ENCODE data around the gene C6orf15. TPM values are rescaled to one million over a fixed set of nuclear protein-coding genes. Genes with fewer than 3 reads are reported as not detected.
A peak's percentile ranks its signal among the peaks of the same experiment; 100 is the strongest.

The C6orf15 gene
- total RNA-seq, 1 donor from 2014 or later = not detected

GRCh38 chr6:31096215-31096614, 16.2 kb downstream of the C6orf15 start:
- no peak overlapping the region for H3K4me3 Mint-ChIP-seq (ENCODE audit: unreplicated experiment)
- no peaks in the 10 kb centered on the region for H3K4me1 Mint-ChIP-seq (ENCODE audit: low read depth, unreplicated experiment)
- no peaks in the 10 kb centered on the region for H3K36me3 Mint-ChIP-seq (ENCODE audit: unreplicated experiment)
- H3K27me3 Mint-ChIP-seq (ENCODE audit: unreplicated experiment) = peaks cover 6% of the 10 kb centered on the region
- H3K9me3 Mint-ChIP-seq (ENCODE audit: unreplicated experiment) = no peaks in the 10 kb centered on the region
- no peak for DNase-seq
- H3K27ac Mint-ChIP-seq (ENCODE audit: unreplicated experiment) = no peak overlapping the region
- TF ChIP-seq, protein P1, sequence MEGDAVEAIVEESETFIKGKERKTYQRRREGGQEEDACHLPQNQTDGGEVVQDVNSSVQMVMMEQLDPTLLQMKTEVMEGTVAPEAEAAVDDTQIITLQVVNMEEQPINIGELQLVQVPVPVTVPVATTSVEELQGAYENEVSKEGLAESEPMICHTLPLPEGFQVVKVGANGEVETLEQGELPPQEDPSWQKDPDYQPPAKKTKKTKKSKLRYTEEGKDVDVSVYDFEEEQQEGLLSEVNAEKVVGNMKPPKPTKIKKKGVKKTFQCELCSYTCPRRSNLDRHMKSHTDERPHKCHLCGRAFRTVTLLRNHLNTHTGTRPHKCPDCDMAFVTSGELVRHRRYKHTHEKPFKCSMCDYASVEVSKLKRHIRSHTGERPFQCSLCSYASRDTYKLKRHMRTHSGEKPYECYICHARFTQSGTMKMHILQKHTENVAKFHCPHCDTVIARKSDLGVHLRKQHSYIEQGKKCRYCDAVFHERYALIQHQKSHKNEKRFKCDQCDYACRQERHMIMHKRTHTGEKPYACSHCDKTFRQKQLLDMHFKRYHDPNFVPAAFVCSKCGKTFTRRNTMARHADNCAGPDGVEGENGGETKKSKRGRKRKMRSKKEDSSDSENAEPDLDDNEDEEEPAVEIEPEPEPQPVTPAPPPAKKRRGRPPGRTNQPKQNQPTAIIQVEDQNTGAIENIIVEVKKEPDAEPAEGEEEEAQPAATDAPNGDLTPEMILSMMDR (IDR thresholded peaks at IDR 0.05; ENCODE audit: partially characterized antibody, unreplicated experiment) = no peak

DNA sequence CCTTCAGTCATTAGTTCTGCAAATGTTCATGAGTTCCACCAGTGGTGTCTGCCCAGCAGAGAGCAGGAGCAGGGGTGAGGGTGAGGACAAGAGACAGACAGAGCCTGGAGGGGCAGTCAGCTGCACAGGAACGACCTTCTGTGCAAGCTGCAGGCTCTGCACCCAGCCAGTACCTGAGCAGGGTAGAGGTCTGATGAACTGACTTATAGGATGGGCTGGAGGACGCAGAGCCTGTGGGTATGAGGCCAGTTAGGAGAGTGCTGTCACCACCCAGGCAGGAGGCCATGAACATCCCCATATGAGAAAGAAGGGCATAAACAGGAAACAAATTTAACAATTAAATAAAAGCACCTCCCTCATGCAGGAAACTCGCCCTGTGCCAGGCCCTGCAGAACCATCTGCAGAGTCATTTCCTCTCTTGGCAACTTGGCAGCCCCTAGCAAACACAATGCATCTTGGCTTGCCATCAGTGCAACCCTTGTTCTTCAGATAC, 17.9 kb downstream of the C6orf15 start:
- H3K4me3 Mint-ChIP-seq (ENCODE audit: unreplicated experiment) = no peak overlapping the region
- TF ChIP-seq, protein P1 (IDR thresholded peaks at IDR 0.05; ENCODE audit: partially characterized antibody, unreplicated experiment) = no peak
- H3K27me3 Mint-ChIP-seq (ENCODE audit: unreplicated experiment) = peaks cover 6% of the 10 kb centered on the region
- H3K4me1 Mint-ChIP-seq (ENCODE audit: low read depth, unreplicated experiment) = no peaks in the 10 kb centered on the region
- no peaks in the 10 kb centered on the region for H3K36me3 Mint-ChIP-seq (ENCODE audit: unreplicated experiment)
- H3K9me3 Mint-ChIP-seq (ENCODE audit: unreplicated experiment) = no peaks in the 10 kb centered on the region
- peak overlapping the region; percentile 20 for H3K27ac Mint-ChIP-seq (ENCODE audit: unreplicated experiment)
- DNase-seq = no peak

- Mint-ChIP-seq H3K36me3 (ENCODE audit: unreplicated experiment) (no peaks in the 10 kb centered on the region), H3K4me1 (ENCODE audit: low read depth, unreplicated experiment) (no peaks in the 10 kb centered on the region), H3K9me3 (ENCODE audit: unreplicated experiment) (no peaks in the 10 kb centered on the region), H3K27me3 (ENCODE audit: unreplicated experiment) (peaks cover 6% of the 10 kb centered on the region), H3K27ac (ENCODE audit: unreplicated experiment) (no peak overlapping the region), H3K4me3 (ENCODE audit: unreplicated experiment) (no peak overlapping the region)
- no peak for DNase-seq
- TF ChIP-seq, protein P1 (IDR thresholded peaks at IDR 0.05; ENCODE audit: partially characterized antibody, unreplicated experiment) = no peak
These were observed 19.4 kb downstream of the C6orf15 start for GRCh38 chr6:31092769-31093505.

DNA sequence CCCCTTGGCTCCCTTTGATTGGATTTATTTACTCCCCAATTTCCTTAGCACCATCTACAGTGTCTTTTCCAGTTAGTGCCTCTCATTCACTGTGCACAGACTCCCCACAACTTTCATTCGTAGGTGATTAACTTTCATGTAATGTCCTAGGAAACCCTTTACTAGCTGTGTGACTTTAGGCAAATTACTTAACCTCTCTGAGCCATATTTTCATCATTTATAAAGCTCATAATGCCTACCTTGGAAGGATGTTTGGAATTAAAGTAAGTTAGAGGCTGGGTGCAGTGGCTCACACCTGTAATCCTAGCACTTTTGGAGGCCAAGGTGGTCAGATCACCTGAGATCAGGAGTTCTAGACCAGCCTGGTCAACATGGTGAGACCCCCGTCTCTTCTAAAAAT, 20.1 kb downstream of the C6orf15 start:
- H3K9me3 Mint-ChIP-seq (ENCODE audit: unreplicated experiment) = no peaks in the 10 kb centered on the region
- no peak overlapping the region for H3K4me3 Mint-ChIP-seq (ENCODE audit: unreplicated experiment)
- no peak overlapping the region for H3K27ac Mint-ChIP-seq (ENCODE audit: unreplicated experiment)
- DNase-seq = no peak
- peaks cover 2% of the 10 kb centered on the region for H3K4me1 Mint-ChIP-seq (ENCODE audit: low read depth, unreplicated experiment)
- TF ChIP-seq, protein P1 (IDR thresholded peaks at IDR 0.05; ENCODE audit: partially characterized antibody, unreplicated experiment) = no peak
- H3K36me3 Mint-ChIP-seq (ENCODE audit: unreplicated experiment) = no peaks in the 10 kb centered on the region
- peaks cover 6% of the 10 kb centered on the region for H3K27me3 Mint-ChIP-seq (ENCODE audit: unreplicated experiment)

- Mint-ChIP-seq H3K36me3 (ENCODE audit: unreplicated experiment) (no peaks in the 10 kb centered on the region), H3K4me3 (ENCODE audit: unreplicated experiment) (no peak overlapping the region), H3K9me3 (ENCODE audit: unreplicated experiment) (no peaks in the 10 kb centered on the region), H3K4me1 (ENCODE audit: low read depth, unreplicated experiment) (peaks cover 8% of the 10 kb centered on the region), H3K27me3 (ENCODE audit: unreplicated experiment) (peaks cover 6% of the 10 kb centered on the region), H3K27ac (ENCODE audit: unreplicated experiment) (no peak overlapping the region)
- no peak for DNase-seq
- TF ChIP-seq, protein P1 (IDR thresholded peaks at IDR 0.05; ENCODE audit: partially characterized antibody, unreplicated experiment) = no peak
These were observed 20.7 kb downstream of the C6orf15 start for GRCh38 chr6:31091680-31092079.
